Stimulated activated CD8-positive, alpha-beta memory T cell treated with anti-CD3 and anti-CD28 coated beads, Interleukin-4, amount 100 ng/mL, for 4 hours (primary cell): ENCODE measurements around the gene LTA4H.

Experiments
- DNase-seq, 2 donors: peaks; one replicate each; pipeline ENCODE4 v3.0.0-alpha.2; 2020; ENCODE audit warnings: low read depth in 2 of 2, low spot score in 1 of 2

The LTA4H gene

GRCh38 chr12:96057986-96058553 is 22.7 kb upstream of the LTA4H start:
- DNase-seq: no peak

GRCh38 chr12:96056646-96057455 is 21.5 kb upstream of the LTA4H start:
- DNase-seq: no peak

GRCh38 chr12:96054244-96054610 is 18.8 kb upstream of the LTA4H start:
- DNase-seq: no peak

- DNase-seq: no peak
Observed at GRCh38 chr12:96053476-96054243, 18.3 kb upstream of the LTA4H start.

- no peak for DNase-seq
Observed at GRCh38 chr12:96051756-96052485, 16.5 kb upstream of the LTA4H start.

- no peak for DNase-seq
Observed at GRCh38 chr12:96050139-96050538, 14.8 kb upstream of the LTA4H start.

- DNase-seq: no peak
Observed at GRCh38 chr12:96049101-96049500, 13.7 kb upstream of the LTA4H start.

- no peak for DNase-seq
Observed at GRCh38 chr12:96048393-96048969, 13.1 kb upstream of the LTA4H start.

- no peak for DNase-seq
Observed at GRCh38 chr12:96047229-96048211, 12.1 kb upstream of the LTA4H start.

GRCh38 chr12:96046543-96047228 is 11.3 kb upstream of the LTA4H start:
- no peak for DNase-seq

GRCh38 chr12:96045566-96045965 is 10.2 kb upstream of the LTA4H start:
- peak in 1 of 2 donors; percentile 10 for DNase-seq

- no peak for DNase-seq
Observed at GRCh38 chr12:96044943-96045290, 9.5 kb upstream of the LTA4H start.

GRCh38 chr12:96044017-96044942 is 8.9 kb upstream of the LTA4H start:
- DNase-seq: no peak

GRCh38 chr12:96041181-96041580 is 5.8 kb upstream of the LTA4H start:
- DNase-seq: no peak

- no peak for DNase-seq
Observed at GRCh38 chr12:96040305-96041133, 5.1 kb upstream of the LTA4H start.

GRCh38 chr12:96039516-96039915 is 4.1 kb upstream of the LTA4H start:
- DNase-seq: no peak

- no peak for DNase-seq
Observed at GRCh38 chr12:96036765-96037455, 1.5 kb upstream of the LTA4H start.
